ENCODE data around the gene SNX24. TPM values are rescaled to one million over a fixed set of nuclear protein-coding genes. Genes with fewer than 3 reads are reported as not detected.

The SNX24 gene
- total RNA-seq, 2 donors from 2014 or later = 15.6 to 34.2 TPM

DNA sequence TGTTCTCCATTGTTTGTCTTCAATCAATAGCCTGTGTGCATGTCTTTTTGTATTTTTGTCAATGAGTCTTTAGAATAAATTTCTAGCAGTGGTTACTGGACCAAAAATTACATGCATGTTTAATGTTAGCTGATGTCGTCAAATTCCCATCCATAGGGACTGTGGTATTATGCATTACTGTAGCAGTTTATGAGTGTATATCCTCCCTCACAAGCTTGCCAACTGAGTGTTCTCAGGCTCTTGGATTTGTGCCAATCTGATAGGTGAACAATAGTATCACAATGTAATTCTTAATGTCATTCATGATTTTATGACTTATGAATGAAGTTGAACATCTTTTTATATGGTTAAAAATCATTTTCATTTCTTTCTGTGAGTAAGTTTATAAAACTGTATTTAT lies 13.0 kb downstream of the SNX24 start:
- TF ChIP-seq CTCF (IDR thresholded peaks at IDR 0.05) = no peak
- no peaks in the 10 kb centered on the region for H3K36me3 ChIP-seq
- no peak overlapping the region for H3K4me3 ChIP-seq
- H3K27ac ChIP-seq = no peak overlapping the region
- no peaks in the 10 kb centered on the region for H3K9me3 ChIP-seq
- DNase-seq (ENCODE audit: low spot score) (no peak), ATAC-seq (ENCODE audit: insufficient number of reproducible peaks, low FRiP score, low read depth) (no peak)
- H3K4me1 ChIP-seq (ENCODE audit: control insufficient read depth in 1 of 2, low read depth in 2 of 2) = no peaks in the 10 kb centered on the region
- no peaks in the 10 kb centered on the region for H3K27me3 ChIP-seq (replicated peaks; ENCODE audit: insufficient read depth)

GRCh38 chr5:122863240-122863639 lies 17.8 kb downstream of the SNX24 start:
- Histone ChIP-seq H3K36me3 (no peaks in the 10 kb centered on the region), H3K9me3 (no peaks in the 10 kb centered on the region), H3K27me3 (replicated peaks; ENCODE audit: insufficient read depth) (no peaks in the 10 kb centered on the region), H3K4me1 (ENCODE audit: control insufficient read depth in 1 of 2, low read depth in 2 of 2) (no peaks in the 10 kb centered on the region), H3K27ac (no peak overlapping the region), H3K4me3 (no peak overlapping the region)
- ATAC-seq (ENCODE audit: insufficient number of reproducible peaks, low FRiP score, low read depth) (no peak), DNase-seq (ENCODE audit: low spot score) (no peak)
- no peak for TF ChIP-seq CTCF (IDR thresholded peaks at IDR 0.05)

DNA sequence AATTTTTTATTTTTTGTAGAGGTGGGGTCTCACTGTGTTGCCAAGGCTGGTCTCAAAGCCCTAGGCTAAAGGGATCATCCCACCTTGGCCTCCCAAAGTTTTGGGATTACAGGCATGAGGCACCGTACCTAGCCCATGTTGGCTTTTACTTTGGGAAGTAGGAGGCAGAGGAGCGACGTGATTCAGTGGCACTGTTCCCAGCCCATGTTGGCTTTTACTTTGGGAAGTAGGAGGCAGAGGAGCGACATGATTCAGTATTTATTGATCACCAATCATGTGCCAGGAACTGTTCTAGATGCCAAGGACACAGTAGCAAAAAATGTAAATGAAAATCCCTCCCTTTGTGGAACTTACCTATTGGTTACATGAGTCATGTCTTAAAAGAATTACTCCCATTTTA lies 18.3 kb downstream of the SNX24 start:
- Histone ChIP-seq H3K4me3 (no peak overlapping the region), H3K27ac (no peak overlapping the region), H3K4me1 (ENCODE audit: control insufficient read depth in 1 of 2, low read depth in 2 of 2) (no peaks in the 10 kb centered on the region), H3K27me3 (replicated peaks; ENCODE audit: insufficient read depth) (no peaks in the 10 kb centered on the region), H3K36me3 (no peaks in the 10 kb centered on the region), H3K9me3 (no peaks in the 10 kb centered on the region)
- no peak for DNase-seq (ENCODE audit: low spot score)
- no peak for ATAC-seq (ENCODE audit: insufficient number of reproducible peaks, low FRiP score, low read depth)
- no peak for TF ChIP-seq CTCF (IDR thresholded peaks at IDR 0.05)

DNA sequence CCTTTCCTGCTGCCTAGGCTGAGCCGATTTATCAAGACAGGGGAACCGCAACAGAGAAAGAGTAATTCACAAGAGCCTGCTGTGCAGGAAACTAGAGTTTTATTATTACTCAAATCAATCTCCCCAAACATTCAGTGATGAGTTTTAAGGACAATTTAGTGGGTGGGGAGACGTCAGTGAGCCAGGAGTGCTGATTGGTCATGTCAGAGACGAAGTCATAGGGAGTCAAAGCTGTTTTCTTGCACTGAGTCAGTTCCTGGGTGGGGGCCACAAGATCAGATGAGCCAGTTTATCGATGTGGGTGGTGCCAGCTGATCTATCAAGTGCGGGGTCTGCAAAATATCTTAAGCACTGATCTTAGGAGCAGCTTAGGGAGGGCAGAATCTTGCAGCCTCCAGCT lies 19.0 kb downstream of the SNX24 start:
- ATAC-seq (ENCODE audit: insufficient number of reproducible peaks, low FRiP score, low read depth) (no peak), DNase-seq (ENCODE audit: low spot score) (no peak)
- TF ChIP-seq CTCF (IDR thresholded peaks at IDR 0.05) = no peak
- Histone ChIP-seq H3K27ac (no peak overlapping the region), H3K4me1 (ENCODE audit: control insufficient read depth in 1 of 2, low read depth in 2 of 2) (no peaks in the 10 kb centered on the region), H3K36me3 (no peaks in the 10 kb centered on the region), H3K27me3 (replicated peaks; ENCODE audit: insufficient read depth) (no peaks in the 10 kb centered on the region), H3K4me3 (no peak overlapping the region), H3K9me3 (no peaks in the 10 kb centered on the region)

DNA sequence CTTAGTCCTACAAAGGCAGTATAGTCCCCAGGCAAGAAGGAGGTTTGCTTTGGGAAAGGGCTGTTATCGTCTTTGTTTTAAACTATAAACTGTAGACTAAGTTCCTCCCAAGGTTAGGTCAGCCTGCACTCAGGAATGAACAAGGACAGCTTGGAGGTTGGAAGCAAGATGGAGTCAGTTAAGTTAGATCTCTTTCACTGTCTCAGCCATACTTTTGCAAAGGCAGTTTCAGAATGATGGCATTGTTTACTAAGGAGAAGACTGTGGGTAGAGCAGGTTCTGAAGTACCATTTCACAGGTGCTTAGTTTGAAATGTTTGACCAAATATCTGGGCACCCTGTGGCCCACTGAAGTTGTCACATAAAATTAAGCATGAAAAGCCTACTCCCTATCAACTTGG lies 19.4 kb downstream of the SNX24 start:
- ATAC-seq (ENCODE audit: insufficient number of reproducible peaks, low FRiP score, low read depth) = no peak
- no peaks in the 10 kb centered on the region for H3K9me3 ChIP-seq
- DNase-seq (ENCODE audit: low spot score) = no peak
- H3K27me3 ChIP-seq (replicated peaks; ENCODE audit: insufficient read depth) = no peaks in the 10 kb centered on the region
- H3K36me3 ChIP-seq = no peaks in the 10 kb centered on the region
- no peak overlapping the region for H3K27ac ChIP-seq
- no peak for TF ChIP-seq CTCF (IDR thresholded peaks at IDR 0.05)
- no peaks in the 10 kb centered on the region for H3K4me1 ChIP-seq (ENCODE audit: control insufficient read depth in 1 of 2, low read depth in 2 of 2)
- no peak overlapping the region for H3K4me3 ChIP-seq

Measured in thoracic aorta (tissue), 2 donors.